Measurements from ENCODE around the gene PBX1.

- no peak for TF ChIP-seq CEBPB (IDR thresholded peaks at IDR 0.05; ENCODE audit: low read depth, low read length)
- TF ChIP-seq MXI1 (IDR thresholded peaks at IDR 0.05; ENCODE audit: borderline replicate concordance, low read depth, low read length), result no peak
- no peak for TF ChIP-seq POLR2A (IDR thresholded peaks at IDR 0.05; ENCODE audit: low read depth, low read length)
- TF ChIP-seq, protein P1, sequence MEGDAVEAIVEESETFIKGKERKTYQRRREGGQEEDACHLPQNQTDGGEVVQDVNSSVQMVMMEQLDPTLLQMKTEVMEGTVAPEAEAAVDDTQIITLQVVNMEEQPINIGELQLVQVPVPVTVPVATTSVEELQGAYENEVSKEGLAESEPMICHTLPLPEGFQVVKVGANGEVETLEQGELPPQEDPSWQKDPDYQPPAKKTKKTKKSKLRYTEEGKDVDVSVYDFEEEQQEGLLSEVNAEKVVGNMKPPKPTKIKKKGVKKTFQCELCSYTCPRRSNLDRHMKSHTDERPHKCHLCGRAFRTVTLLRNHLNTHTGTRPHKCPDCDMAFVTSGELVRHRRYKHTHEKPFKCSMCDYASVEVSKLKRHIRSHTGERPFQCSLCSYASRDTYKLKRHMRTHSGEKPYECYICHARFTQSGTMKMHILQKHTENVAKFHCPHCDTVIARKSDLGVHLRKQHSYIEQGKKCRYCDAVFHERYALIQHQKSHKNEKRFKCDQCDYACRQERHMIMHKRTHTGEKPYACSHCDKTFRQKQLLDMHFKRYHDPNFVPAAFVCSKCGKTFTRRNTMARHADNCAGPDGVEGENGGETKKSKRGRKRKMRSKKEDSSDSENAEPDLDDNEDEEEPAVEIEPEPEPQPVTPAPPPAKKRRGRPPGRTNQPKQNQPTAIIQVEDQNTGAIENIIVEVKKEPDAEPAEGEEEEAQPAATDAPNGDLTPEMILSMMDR (conservative IDR thresholded peaks at IDR 0.05; ENCODE audit: low read depth, low read length), result no peak
- TF ChIP-seq RFX5 (IDR thresholded peaks at IDR 0.05; ENCODE audit: low read depth, low read length), result no peak
- TF ChIP-seq MAFK (IDR thresholded peaks at IDR 0.05; ENCODE audit: low read depth, low read length), result no peak
- TF ChIP-seq BHLHE40 (IDR thresholded peaks at IDR 0.05; ENCODE audit: low read depth, low read length), result no peak
- no peak for TF ChIP-seq NFE2L2 (IDR thresholded peaks at IDR 0.05; ENCODE audit: low read depth, low read length)
- TF ChIP-seq USF2 (IDR thresholded peaks at IDR 0.05; ENCODE audit: low read depth, low read length), result no peak
- no peak for TF ChIP-seq SMC3 (IDR thresholded peaks at IDR 0.05; ENCODE audit: low read depth, low read length)
- TF ChIP-seq, protein P2, sequence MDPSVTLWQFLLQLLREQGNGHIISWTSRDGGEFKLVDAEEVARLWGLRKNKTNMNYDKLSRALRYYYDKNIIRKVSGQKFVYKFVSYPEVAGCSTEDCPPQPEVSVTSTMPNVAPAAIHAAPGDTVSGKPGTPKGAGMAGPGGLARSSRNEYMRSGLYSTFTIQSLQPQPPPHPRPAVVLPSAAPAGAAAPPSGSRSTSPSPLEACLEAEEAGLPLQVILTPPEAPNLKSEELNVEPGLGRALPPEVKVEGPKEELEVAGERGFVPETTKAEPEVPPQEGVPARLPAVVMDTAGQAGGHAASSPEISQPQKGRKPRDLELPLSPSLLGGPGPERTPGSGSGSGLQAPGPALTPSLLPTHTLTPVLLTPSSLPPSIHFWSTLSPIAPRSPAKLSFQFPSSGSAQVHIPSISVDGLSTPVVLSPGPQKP (IDR thresholded peaks at IDR 0.05; ENCODE audit: borderline replicate concordance, low read depth, low read length), result no peak
- no peak for TF ChIP-seq FOS (IDR thresholded peaks at IDR 0.05; ENCODE audit: low read depth, low read length)
These were observed 172.3 kb downstream of the PBX1 start for GRCh38 chr1:164731161-164731876.
